Medulla oblongata (tissue), 1 donor: Measurements from ENCODE around the gene COQ10A.
A peak's percentile ranks its signal among the peaks of the same experiment; 100 is the strongest.

ENCODE experiments used
- DNase-seq: peaks from one replicate; pipeline ENCODE4 v3.0.0-alpha.2; 2015; ENCODE audit errors: extremely low spot score

Gene COQ10A

GRCh38 chr12:56315622-56316473 lies 49.1 kb downstream of the COQ10A start, which contains the start of gene CNPY2:
Gene CNPY2, minus strand, starts transcription at chr12:56315988. Its CDS starts 771 bp downstream, at chr12:56315217.
- DNase-seq, result peak; percentile 97

- no peak for DNase-seq
Observed at GRCh38 chr12:56317675-56318074, 50.9 kb downstream of the COQ10A start.
